ENCODE measurements around the gene KIF1B. TPM values are rescaled to one million over a fixed set of nuclear protein-coding genes. Genes with fewer than 3 reads are reported as not detected.

The KIF1B gene
- total and polyA plus RNA-seq, 8 donors = 36.0 to 46.7 (median 39.7) TPM

DNA sequence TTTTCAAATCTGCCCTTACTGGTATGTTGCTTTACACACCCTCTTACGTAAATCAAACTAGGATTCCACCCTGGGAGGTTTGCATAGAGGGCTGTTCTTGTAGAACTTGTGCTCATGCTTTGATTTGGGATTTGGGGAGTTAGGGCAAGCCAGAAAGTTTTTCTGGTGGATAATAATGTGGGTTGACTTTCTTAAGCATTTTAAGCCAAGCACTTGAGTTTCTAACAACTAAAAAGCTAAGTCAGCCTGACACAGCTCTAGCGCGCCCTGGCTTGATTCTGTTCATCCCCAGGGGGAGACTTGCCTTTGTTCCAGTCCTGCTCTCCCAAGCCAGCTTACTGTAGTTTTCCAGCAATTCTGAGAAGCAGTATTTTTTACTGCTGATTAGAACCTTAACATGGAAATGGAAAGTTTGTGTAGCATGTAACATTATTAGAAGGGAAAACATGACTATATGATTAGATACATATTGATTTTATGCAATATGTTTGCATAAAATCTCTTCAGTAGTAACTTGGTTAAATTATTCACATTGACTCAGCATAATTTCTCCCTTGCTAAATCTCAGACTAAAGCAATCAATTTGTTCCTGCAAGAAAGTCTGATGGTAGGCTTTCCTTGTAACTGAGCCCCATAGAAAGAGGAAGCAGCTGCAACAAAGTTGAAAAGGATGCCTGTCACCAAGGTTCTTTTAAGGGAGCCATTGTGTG is 177.5 kb downstream of the KIF1B start:
- DNase-seq = peak in 3 of 4 donors; percentile 33 to 60 (median 43)
- Histone ChIP-seq H3K36me3 (no peaks in the 10 kb centered on the region), H3K4me1 (peaks cover 10 to 45% of the 10 kb centered on the region in 2 donors), H3K9me3 (no peaks in the 10 kb centered on the region), H3K4me3 (peak overlapping the region in 1 of 2 donors; percentile 8), H3K27me3 (no peaks in the 10 kb centered on the region), H3K27ac (peak overlapping the region; percentile 79 to 91)
- intact Hi-C loops (cut with DNase I) = no loop called here
- ATAC-seq = peak; percentile 81
- TF ChIP-seq, protein P1, sequence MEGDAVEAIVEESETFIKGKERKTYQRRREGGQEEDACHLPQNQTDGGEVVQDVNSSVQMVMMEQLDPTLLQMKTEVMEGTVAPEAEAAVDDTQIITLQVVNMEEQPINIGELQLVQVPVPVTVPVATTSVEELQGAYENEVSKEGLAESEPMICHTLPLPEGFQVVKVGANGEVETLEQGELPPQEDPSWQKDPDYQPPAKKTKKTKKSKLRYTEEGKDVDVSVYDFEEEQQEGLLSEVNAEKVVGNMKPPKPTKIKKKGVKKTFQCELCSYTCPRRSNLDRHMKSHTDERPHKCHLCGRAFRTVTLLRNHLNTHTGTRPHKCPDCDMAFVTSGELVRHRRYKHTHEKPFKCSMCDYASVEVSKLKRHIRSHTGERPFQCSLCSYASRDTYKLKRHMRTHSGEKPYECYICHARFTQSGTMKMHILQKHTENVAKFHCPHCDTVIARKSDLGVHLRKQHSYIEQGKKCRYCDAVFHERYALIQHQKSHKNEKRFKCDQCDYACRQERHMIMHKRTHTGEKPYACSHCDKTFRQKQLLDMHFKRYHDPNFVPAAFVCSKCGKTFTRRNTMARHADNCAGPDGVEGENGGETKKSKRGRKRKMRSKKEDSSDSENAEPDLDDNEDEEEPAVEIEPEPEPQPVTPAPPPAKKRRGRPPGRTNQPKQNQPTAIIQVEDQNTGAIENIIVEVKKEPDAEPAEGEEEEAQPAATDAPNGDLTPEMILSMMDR (IDR thresholded peaks at IDR 0.05) = no peak

DNA sequence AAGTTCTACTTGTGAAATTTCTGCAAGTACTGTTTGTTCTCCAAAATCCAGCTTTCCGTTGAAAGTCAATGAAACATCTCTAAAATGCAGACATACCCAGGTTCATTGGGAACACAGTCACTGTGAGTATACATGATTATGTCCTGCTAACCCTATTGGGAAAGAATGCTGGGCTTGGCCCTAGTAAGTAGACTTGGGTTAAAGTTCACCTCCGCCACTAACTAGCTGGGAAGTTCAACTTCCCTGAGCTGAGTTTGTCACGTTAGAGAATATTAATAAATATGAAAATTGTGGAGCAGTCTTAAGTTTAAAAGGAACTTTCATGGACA is 178.0 kb downstream of the KIF1B start:
- intact Hi-C loops (cut with DNase I) = no loop called here
- Histone ChIP-seq H3K4me1 (peaks cover 10 to 45% of the 10 kb centered on the region in 2 donors), H3K27ac (peak overlapping the region; percentile 79 to 91), H3K27me3 (no peaks in the 10 kb centered on the region), H3K36me3 (no peaks in the 10 kb centered on the region), H3K9me3 (no peaks in the 10 kb centered on the region), H3K4me3 (peak overlapping the region in 1 of 2 donors; percentile 8)
- DNase-seq = no peak
- peak; percentile 15 for ATAC-seq
- TF ChIP-seq, protein P1 (IDR thresholded peaks at IDR 0.05) = no peak

DNA sequence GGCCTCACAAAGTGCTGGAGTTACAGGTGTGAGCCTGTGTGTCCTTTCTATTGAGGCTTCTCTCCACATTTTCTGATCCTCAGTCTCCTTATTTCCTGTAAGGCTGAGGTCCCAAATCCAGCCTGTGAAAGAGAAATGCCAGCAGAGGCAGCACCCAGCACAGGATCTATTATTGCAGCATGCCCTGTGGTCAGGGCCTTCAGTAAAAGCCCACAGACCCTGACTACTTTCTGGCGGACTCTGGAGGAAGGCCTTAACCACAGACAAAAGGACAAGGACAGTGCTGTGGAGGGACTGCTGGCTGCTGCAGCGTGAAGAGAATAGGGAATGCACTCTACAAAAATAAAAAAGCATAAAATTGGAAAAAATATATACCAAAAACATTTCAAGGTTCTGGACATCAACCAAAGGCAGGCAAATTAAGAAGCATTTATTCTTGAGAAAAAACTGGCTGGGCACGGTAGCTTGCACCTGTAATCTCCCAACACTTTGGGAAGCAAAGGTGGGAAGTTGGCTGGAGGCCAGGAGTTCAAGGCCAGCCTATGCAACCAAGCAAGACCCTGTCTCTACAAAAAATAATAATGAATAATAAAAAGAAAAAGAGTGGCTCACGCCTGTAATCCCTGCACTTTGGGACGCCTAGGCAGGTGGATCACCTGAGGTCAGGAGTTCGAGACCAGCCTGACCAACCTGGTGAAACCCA is 179.1 kb downstream of the KIF1B start:
- H3K4me3 ChIP-seq = no peak overlapping the region
- no peaks in the 10 kb centered on the region for H3K36me3 ChIP-seq
- peak overlapping the region in 1 of 2 donors; percentile 91 for H3K27ac ChIP-seq
- peaks cover 0 to under 1% of the 10 kb centered on the region in 2 donors for H3K9me3 ChIP-seq
- DNase-seq (no peak), ATAC-seq (no peak)
- intact Hi-C loops (cut with DNase I) = no loop called here
- no peaks in the 10 kb centered on the region for H3K27me3 ChIP-seq
- H3K4me1 ChIP-seq = peaks cover 10 to 45% of the 10 kb centered on the region in 2 donors
- TF ChIP-seq, protein P1 (IDR thresholded peaks at IDR 0.05) = no peak

DNA sequence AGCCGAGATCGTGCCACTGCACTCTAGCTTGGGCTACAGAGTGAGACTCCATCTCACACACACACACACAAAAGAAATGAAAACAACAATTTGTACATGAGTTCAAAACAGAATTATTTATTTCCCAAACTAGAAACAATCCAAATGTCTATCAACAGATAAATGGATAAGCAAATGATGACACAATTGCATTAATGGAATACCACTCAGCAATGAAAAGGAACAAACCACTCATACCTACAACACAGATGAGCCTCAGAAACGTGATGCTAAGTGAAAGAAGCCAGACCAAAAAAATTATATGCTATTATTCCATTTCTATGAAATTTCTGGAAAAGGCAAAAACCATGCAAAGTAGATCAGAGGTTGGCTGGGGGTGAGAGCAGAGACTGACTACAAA is 186.5 kb downstream of the KIF1B start:
- intact Hi-C loops (cut with DNase I) = no loop called here
- TF ChIP-seq, protein P1 (IDR thresholded peaks at IDR 0.05) = no peak
- H3K36me3 ChIP-seq = peaks cover 0 to 10% of the 10 kb centered on the region in 2 donors

DNA sequence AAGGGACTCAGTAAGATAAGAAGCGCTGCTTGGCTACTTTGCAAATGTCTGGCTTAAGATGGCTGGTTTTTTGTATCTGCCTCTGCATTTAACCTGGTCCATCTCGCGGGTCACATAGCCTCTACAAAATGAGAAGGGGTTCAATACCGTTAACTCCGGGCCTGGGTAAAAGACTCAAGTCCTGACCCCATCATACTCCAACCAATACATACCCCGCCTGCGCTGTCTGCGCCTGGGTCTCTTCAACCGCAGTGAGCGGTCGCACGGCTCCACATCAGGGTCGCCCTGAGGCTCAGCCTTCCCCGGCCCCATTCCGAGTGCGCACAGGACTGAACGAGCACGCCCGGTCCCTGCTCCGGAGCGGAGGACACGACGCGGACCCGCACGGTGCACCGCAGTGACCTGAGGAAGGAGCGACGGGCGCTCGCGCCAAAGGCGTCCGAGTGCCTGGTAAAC is 187.9 kb downstream of the KIF1B start:
- Histone ChIP-seq H3K36me3 (peaks cover 0 to 25% of the 10 kb centered on the region in 2 donors), H3K9me3 (peaks cover 0 to 2% of the 10 kb centered on the region in 2 donors), H3K27ac (peak overlapping the region; percentile 39 to 97), H3K4me3 (peak overlapping the region; percentile 72 to 84), H3K27me3 (no peaks in the 10 kb centered on the region), H3K4me1 (peaks cover 0 to 51% of the 10 kb centered on the region in 2 donors)
- ATAC-seq (no peak), DNase-seq (no peak)
- TF ChIP-seq, protein P1 (IDR thresholded peaks at IDR 0.05) = no peak
- intact Hi-C loops (cut with DNase I) = no loop called here

More for the DNA sequence above, 186.5 kb downstream of the KIF1B start:
- ATAC-seq (no peak), DNase-seq (no peak)
- Histone ChIP-seq H3K27ac (no peak overlapping the region), H3K4me3 (peak overlapping the region in 1 of 2 donors; percentile 84), H3K9me3 (peaks cover 0 to 2% of the 10 kb centered on the region in 2 donors), H3K4me1 (peaks cover 0 to 38% of the 10 kb centered on the region in 2 donors), H3K27me3 (no peaks in the 10 kb centered on the region)
